ENCODE results near the gene OSBP2.

The OSBP2 gene

GRCh38 chr22:30919973-30920372 is 225.3 kb downstream of the OSBP2 start:
- TF ChIP-seq, protein P1, sequence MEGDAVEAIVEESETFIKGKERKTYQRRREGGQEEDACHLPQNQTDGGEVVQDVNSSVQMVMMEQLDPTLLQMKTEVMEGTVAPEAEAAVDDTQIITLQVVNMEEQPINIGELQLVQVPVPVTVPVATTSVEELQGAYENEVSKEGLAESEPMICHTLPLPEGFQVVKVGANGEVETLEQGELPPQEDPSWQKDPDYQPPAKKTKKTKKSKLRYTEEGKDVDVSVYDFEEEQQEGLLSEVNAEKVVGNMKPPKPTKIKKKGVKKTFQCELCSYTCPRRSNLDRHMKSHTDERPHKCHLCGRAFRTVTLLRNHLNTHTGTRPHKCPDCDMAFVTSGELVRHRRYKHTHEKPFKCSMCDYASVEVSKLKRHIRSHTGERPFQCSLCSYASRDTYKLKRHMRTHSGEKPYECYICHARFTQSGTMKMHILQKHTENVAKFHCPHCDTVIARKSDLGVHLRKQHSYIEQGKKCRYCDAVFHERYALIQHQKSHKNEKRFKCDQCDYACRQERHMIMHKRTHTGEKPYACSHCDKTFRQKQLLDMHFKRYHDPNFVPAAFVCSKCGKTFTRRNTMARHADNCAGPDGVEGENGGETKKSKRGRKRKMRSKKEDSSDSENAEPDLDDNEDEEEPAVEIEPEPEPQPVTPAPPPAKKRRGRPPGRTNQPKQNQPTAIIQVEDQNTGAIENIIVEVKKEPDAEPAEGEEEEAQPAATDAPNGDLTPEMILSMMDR (conservative IDR thresholded peaks at IDR 0.05; ENCODE audit: low read length), result no peak
- TF ChIP-seq EZH2phosphoT487 (IDR thresholded peaks at IDR 0.05; ENCODE audit: borderline replicate concordance), result no peak
- no peak overlapping the region for H3K9ac ChIP-seq (ENCODE audit: low read depth, low read length, poor library complexity, severe bottlenecking)
- H3K4me2 ChIP-seq (ENCODE audit: low read depth, low read length, poor library complexity, severe bottlenecking), result no peak overlapping the region
- H3K27me3 ChIP-seq (ENCODE audit: insufficient read depth, low read length, poor library complexity, severe bottlenecking), result no peaks in the 10 kb centered on the region
- no peaks in the 10 kb centered on the region for H3K4me1 ChIP-seq (ENCODE audit: insufficient read depth, low read length, poor library complexity, severe bottlenecking)
- no peaks in the 10 kb centered on the region for H3K9me3 ChIP-seq (ENCODE audit: insufficient read depth, low read depth, low read length)
- H3K9me2 ChIP-seq (replicated peaks; ENCODE audit: low read depth, low read length), result no peaks in the 10 kb centered on the region
- H2AFZ ChIP-seq (ENCODE audit: low read length), result no peak overlapping the region
- H3K36me3 ChIP-seq (ENCODE audit: insufficient read depth, low read length), result peaks cover 4% of the 10 kb centered on the region; the same call in 1 of the 2 replicates
- H3F3A ChIP-seq (ENCODE audit: low read depth), result no peaks in the 10 kb centered on the region
- H4K20me1 ChIP-seq (ENCODE audit: insufficient read depth, low read length, poor library complexity, severe bottlenecking), result no peaks in the 10 kb centered on the region
- H3K4me3 ChIP-seq (ENCODE audit: low read length, poor library complexity, severe bottlenecking), result no peak overlapping the region
- H3K79me2 ChIP-seq (ENCODE audit: insufficient read depth, low read length), result no peaks in the 10 kb centered on the region

DNA sequence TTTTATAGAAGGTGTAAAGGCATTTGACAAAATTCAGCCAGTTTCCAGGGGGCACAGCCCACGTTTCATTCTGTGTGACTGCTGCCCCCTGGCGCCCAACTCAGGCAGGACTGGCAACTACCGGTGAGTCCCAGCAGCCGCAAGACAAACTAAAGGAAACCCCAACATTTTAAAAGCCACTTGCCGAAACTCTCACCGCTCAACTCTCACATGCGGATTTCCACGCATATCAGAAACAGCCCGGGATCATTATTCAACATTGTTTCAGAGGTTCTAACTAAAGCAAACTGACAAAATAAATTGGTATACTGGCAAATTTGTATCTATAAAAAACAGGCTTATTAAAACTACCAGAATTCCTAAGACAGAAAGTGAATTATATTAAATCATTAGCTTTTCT is 225.7 kb downstream of the OSBP2 start:
- no peak overlapping the region for H3K9ac ChIP-seq (ENCODE audit: low read depth, low read length, poor library complexity, severe bottlenecking)
- no peaks in the 10 kb centered on the region for H3K9me3 ChIP-seq (ENCODE audit: insufficient read depth, low read depth, low read length)
- no peaks in the 10 kb centered on the region for H3F3A ChIP-seq (ENCODE audit: low read depth)
- no peaks in the 10 kb centered on the region for H3K27me3 ChIP-seq (ENCODE audit: insufficient read depth, low read length, poor library complexity, severe bottlenecking)
- H3K4me3 ChIP-seq (ENCODE audit: low read length, poor library complexity, severe bottlenecking), result no peak overlapping the region
- H3K4me2 ChIP-seq (ENCODE audit: low read depth, low read length, poor library complexity, severe bottlenecking), result peak overlapping the region; percentile 51
- H3K9me2 ChIP-seq (replicated peaks; ENCODE audit: low read depth, low read length), result no peaks in the 10 kb centered on the region
- TF ChIP-seq EZH2phosphoT487 (IDR thresholded peaks at IDR 0.05; ENCODE audit: borderline replicate concordance), result no peak
- TF ChIP-seq, protein P1 (conservative IDR thresholded peaks at IDR 0.05; ENCODE audit: low read length), result peak; percentile 87
- no peaks in the 10 kb centered on the region for H4K20me1 ChIP-seq (ENCODE audit: insufficient read depth, low read length, poor library complexity, severe bottlenecking)
- no peaks in the 10 kb centered on the region for H3K4me1 ChIP-seq (ENCODE audit: insufficient read depth, low read length, poor library complexity, severe bottlenecking)
- H3K79me2 ChIP-seq (ENCODE audit: insufficient read depth, low read length), result no peaks in the 10 kb centered on the region
- no peak overlapping the region for H2AFZ ChIP-seq (ENCODE audit: low read length)
- H3K36me3 ChIP-seq (ENCODE audit: insufficient read depth, low read length), result peaks cover 8% of the 10 kb centered on the region; the same call in 1 of the 2 replicates

DNA sequence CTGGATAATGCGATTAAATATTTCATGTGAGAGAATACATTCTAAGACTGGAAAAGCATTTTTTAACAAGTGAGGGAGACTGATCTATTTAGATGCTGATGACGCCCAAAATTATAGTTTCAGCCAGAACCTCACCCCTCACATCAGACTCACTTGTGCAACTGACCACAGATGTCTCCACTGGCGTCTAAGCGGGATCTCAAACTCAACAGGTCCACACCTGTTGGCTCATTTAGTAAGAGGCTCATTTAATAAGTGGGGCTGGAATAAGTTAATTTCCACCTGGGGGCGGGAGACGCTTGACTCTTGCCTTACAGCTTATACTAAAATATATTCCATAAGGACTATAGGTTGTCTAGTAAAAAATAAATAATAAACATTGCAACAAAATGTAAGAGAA is 226.4 kb downstream of the OSBP2 start:
- Histone ChIP-seq H2AFZ (ENCODE audit: low read length) (no peak overlapping the region), H3K4me3 (ENCODE audit: low read length, poor library complexity, severe bottlenecking) (no peak overlapping the region), H3F3A (ENCODE audit: low read depth) (no peaks in the 10 kb centered on the region)

More for the DNA sequence above, 226.4 kb downstream of the OSBP2 start:
- Histone ChIP-seq H3K27me3 (ENCODE audit: insufficient read depth, low read length, poor library complexity, severe bottlenecking) (no peaks in the 10 kb centered on the region), H3K9me3 (ENCODE audit: insufficient read depth, low read depth, low read length) (no peaks in the 10 kb centered on the region), H3K36me3 (ENCODE audit: insufficient read depth, low read length) (peaks cover 13% of the 10 kb centered on the region; the same call in 1 of the 2 replicates), H3K79me2 (ENCODE audit: insufficient read depth, low read length) (no peaks in the 10 kb centered on the region), H3K4me2 (ENCODE audit: low read depth, low read length, poor library complexity, severe bottlenecking) (no peak overlapping the region), H3K9ac (ENCODE audit: low read depth, low read length, poor library complexity, severe bottlenecking) (no peak overlapping the region), H3K4me1 (ENCODE audit: insufficient read depth, low read length, poor library complexity, severe bottlenecking) (no peaks in the 10 kb centered on the region), H4K20me1 (ENCODE audit: insufficient read depth, low read length, poor library complexity, severe bottlenecking) (no peaks in the 10 kb centered on the region), H3K9me2 (replicated peaks; ENCODE audit: low read depth, low read length) (no peaks in the 10 kb centered on the region)
- TF ChIP-seq EZH2phosphoT487 (IDR thresholded peaks at IDR 0.05; ENCODE audit: borderline replicate concordance), result no peak
- TF ChIP-seq, protein P1 (conservative IDR thresholded peaks at IDR 0.05; ENCODE audit: low read length), result no peak

Measured in Loucy (cell line).